Stimulated activated effector memory CD8-positive, alpha-beta T cell treated with anti-CD3 and anti-CD28 coated beads, Interleukin-12 subunit alpha, Interleukin-12 subunit beta, amount 100 ng/mL, for 72 hours (primary cell): ENCODE measurements around the gene PSKH1.
A peak's percentile ranks its signal among the peaks of the same experiment; 100 is the strongest.
"Not testable (repeated sequence)": the region's sequence is repeated elsewhere in the genome, so short reads cannot be mapped to it uniquely, and the experiment has no call there.

Experiments
- ATAC-seq: fragments of 150-1000 bp; cut with Tn5 transposase; 2 replicates; pipeline ENCODE4 v1.10.0; 2021
- DNase-seq, 2 donors: peaks; one replicate each; pipeline ENCODE4 v3.0.0; 2021 to 2022; ENCODE audit warnings: low spot score in 2 of 2
- H3K27ac Mint-ChIP-seq: one replicate; pipeline ENCODE4 v1.8.0; 2022; ENCODE audit warnings: mild to moderate bottlenecking, mixed read lengths
- H3K36me3 Mint-ChIP-seq: one replicate; pipeline ENCODE4 v1.8.0; 2022; ENCODE audit warnings: mild to moderate bottlenecking, mixed read lengths
- H3K4me1 Mint-ChIP-seq: one replicate; pipeline ENCODE4 v1.8.0; 2022; ENCODE audit warnings: mixed read lengths
- H3K4me3 Mint-ChIP-seq: one replicate; pipeline ENCODE4 v1.8.0; 2022; ENCODE audit warnings: mild to moderate bottlenecking, mixed read lengths
- H3K9me3 Mint-ChIP-seq: one replicate; pipeline ENCODE4 v1.8.0; 2022; ENCODE audit warnings: mixed read lengths

The PSKH1 gene

DNA sequence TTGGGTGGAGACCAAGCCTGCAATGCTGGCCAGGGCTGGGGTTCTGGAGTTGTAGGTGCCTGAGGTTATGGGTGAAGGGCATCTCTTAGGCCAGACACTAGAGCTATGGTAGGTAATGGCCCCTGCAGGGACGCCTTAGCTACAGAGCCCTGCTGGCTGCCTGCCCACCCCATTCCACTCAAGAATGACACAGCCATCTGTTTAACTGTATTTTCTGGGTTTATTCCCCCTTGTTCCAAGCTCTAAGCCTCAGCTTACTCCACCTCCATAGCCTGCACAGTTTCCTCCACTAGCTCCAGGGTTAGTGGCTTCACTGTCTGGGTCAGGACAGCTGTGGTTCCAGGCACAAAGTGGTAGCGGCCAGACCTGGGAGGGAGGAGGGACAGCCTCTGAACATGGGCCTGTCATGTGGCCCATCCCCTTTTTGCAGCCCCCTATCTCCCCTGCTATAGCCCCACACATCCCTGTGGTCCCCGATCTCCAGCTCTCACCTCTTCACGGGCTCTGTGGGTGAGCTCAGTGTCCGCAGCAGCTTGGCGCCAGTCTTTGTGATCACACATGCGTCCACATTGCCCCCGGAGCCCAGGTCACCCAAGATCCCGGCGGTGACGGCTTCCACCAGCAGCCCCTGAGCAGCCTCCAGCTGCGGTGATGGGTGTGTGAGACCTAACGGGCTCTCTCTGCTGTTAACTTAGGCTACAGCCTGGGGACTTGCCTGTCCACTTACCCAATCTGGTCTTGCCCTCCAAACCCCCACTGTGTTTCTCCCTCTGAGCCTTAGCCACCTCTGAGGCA, 41.4 kb downstream of the PSKH1 start:
- H3K9me3 Mint-ChIP-seq, result no peaks in the 10 kb centered on the region
- ATAC-seq (no peak), DNase-seq (no peak)
- H3K36me3 Mint-ChIP-seq, result peaks cover 89% of the 10 kb centered on the region
- peak overlapping the region; percentile 100 for H3K4me3 Mint-ChIP-seq
- H3K27ac Mint-ChIP-seq, result peak overlapping the region; percentile 100
- H3K4me1 Mint-ChIP-seq, result peaks cover 33% of the 10 kb centered on the region

DNA sequence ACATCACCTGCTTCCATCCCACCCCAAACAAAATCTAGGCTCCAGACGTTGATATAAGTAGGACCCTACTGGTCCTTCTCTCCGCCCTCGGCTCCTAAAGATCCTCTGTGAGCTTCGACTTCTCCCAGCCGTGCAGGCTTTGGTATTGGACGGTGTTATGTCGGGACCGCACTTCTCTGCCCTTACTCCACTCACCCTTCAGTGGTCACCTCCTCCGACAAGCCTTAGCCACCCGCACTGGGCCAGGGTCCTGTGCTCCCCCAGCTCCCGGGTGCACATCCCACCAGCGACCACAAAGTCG, 42.0 kb downstream of the PSKH1 start:
- ATAC-seq (no peak), DNase-seq (no peak)
- Mint-ChIP-seq H3K27ac (peak overlapping the region; percentile 100), H3K4me1 (peaks cover 38% of the 10 kb centered on the region), H3K36me3 (peaks cover 86% of the 10 kb centered on the region), H3K4me3 (peak overlapping the region; percentile 100), H3K9me3 (no peaks in the 10 kb centered on the region)

DNA sequence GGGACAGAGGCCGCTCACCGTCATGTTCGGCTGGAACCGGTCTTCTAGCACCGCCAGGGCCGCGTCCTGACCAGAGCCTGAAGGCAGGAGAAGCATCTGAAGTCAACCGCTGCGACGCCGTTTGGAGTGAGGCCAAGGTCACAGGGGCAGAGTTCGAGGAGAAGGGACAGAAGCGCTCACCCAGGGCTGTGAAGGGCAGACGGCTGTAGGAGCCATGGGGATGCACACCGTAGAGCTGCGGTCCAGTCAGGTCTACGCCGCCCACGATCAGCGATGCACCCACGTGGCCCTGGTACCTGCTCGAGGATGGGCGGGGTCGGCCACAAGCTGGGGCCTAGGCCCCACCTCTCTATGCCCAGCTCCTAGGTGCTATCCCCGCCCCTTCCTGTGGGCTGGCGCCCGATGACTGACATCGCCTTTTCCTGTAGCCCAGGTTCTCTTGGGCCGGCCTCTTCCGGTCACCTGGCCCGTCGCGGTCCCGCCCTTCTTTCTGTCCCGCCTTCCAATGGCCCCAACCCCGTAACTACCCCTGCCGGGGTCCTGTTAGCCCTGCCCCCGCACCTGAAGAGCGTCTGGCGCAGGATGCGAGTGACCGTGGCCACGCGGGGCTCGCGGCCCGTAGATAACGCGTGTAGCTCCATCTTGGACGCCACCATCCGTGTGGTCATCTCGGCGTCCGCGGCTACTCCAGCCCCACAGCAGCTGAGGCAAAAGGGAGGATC, 42.5 kb downstream of the PSKH1 start:
- DNase-seq (peak; percentile 72 to 92), ATAC-seq (peak; percentile 95)
- H3K36me3 Mint-ChIP-seq, result peaks cover 82% of the 10 kb centered on the region
- no peaks in the 10 kb centered on the region for H3K9me3 Mint-ChIP-seq
- peaks cover 42% of the 10 kb centered on the region for H3K4me1 Mint-ChIP-seq
- peak overlapping the region; percentile 100 for H3K4me3 Mint-ChIP-seq
- peak overlapping the region; percentile 100 for H3K27ac Mint-ChIP-seq

DNA sequence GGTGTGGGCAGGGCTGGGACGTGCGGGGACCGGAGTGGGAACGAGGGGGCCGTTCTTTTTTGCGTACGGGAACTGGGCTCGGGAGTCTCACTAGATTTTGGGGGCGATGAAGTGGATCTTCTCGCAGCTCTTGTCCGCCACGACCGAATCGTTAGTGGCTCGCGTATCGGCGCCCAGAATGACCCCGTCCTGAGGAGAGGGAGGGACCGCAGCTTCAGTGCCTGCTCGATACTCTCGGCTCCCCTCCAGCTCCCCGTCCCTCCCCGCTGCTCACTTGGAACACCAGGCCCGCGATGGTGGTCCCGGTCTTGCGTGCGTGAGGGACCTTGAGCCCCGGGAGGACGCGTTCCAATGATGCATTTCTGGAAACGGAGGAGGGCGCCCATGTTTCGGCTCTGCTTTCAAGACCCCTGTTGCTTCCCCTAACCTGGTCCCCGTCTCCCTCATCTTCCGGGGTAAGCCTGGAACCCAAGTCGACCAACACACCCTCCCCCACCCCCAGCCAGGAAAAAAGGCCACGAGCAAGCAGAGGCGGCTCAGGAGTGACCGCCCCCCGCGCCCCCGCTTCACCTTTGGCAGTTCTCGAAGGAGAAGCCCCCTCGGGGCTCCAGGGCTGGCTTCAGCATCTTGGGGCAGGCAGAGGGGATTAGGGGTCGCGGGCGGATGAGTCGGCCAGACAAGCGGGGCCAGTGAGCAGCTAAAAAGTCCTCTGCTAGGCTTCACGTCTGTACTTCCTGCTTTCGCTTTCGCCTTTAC, 43.2 kb downstream of the PSKH1 start, which contains the start of gene PSMB10:
Gene PSMB10, minus strand, starts transcription at position 727 of the 756 bp plus-strand sequence. Its CDS starts 101 bp downstream, at position 626.
- Mint-ChIP-seq H3K4me3 (peak within 1 kb of the TSS; percentile 100), H3K9me3 (no peaks in the 10 kb centered on the region), H3K27ac (peak within 1 kb of the TSS; percentile 100), H3K4me1 (peaks cover 42% of the 10 kb centered on the region), H3K36me3 (peaks cover 78% of the 10 kb centered on the region)
- peak; percentile 2 for ATAC-seq
- DNase-seq, result peak; percentile 52 to 89

DNA sequence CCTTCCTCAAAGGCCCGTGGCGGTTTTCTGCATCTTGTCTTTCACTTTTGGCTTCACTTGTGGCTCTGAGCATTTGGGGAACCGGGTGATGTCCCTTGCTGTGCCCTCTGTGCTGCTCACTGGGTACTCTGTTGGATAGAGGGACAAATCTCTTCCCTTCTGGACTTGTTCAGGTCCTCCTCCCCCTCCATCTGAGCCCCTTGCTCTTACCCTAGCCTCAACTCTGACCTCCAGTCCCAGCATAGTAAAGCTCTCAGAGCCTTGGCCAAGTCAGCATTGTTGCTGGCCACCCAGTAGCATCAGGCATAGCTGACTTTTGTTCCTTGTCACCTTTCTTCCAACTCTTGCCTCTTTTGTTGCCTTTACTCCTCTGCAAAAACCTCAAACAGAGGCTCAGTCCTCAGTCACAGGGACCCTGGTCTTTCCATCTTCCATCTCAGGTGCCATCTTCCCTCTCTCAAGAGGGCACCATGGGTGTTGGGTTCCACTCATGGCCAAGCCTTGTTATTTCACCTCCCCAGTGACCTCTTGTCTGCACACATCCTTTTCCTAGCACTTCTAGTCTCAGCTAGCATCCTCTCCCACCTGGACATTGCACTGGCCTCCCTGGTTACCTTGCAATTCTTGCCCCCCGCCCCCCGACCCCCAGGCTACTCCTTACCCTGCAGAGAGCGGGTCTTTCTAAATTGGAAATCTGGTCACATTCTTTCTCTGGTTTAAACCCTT, 44.0 kb downstream of the PSKH1 start:
- Mint-ChIP-seq H3K36me3 (peaks cover 72% of the 10 kb centered on the region), H3K27ac (peak overlapping the region; percentile 100), H3K4me1 (peaks cover 49% of the 10 kb centered on the region), H3K9me3 (no peaks in the 10 kb centered on the region), H3K4me3 (peak overlapping the region; percentile 100)
- ATAC-seq (peak; percentile 69), DNase-seq (no peak)

DNA sequence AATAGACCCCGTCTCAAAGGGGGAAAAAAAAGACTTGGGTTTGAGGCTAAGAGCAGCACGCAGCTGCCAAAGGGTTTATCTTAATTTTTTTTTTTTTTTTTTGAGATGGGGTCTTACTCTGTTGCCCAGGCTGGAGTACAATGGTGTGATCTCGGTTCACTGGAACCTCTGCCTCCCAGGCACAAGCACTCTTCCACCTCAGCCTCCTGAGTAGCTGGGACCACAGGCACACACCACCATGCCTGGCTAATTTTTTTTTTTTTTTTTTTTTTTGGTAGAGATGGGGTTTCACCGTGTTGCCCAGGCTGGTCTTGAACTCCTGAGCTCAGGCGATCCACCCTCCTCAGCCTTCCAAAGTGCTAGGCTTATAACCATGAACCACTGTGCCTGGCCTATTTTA, 44.7 kb downstream of the PSKH1 start:
- not testable (repeated sequence) for ATAC-seq

DNA sequence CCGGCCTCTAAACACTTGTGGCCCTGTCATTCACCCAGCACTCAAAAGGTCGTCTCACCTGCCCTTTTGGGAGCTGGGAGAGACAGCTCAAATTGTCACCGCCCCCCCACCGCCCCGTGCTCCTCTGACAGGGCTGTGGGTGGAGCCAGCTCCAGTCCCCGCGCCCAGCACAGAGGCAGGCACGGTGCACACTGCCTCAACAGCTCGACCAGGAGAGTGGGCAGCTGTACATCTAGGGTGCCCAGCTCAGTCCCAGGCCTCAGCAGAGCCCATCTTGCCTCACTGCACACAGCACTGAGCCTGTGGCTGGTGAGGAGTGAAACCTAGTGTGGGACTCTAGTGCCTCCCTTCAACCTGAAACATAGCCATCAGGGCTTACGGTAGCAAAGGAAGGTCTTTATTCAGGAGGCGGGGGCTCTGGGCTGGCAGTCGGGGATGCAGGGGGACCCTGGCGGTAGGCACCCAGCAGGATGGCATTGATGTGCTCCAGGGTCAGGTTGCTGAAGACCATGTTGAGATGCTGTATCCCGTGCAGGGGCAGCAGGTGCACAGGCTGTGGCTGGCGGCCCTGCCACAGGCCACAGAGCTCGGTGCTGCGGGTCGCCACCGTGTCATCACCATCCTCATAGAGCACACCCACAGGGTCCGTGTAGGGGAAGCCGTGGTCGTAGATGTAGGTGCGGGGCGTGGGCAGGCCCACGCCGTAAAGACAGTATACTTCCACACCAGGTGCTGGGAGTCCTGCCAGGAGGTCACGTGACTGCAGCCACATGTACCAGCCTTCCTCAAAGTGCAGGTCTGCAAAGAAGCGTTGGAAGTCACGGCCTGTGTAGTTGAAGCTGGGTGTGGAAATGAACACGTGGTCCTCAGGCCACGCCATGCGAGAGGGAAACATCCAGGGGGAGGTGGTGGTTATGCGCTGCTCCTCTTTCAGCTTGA, 46.7 kb downstream of the PSKH1 start:
- DNase-seq, result no peak
- Mint-ChIP-seq H3K36me3 (peaks cover 54% of the 10 kb centered on the region), H3K4me3 (no peak overlapping the region), H3K4me1 (peaks cover 43% of the 10 kb centered on the region), H3K27ac (peak overlapping the region; percentile 83), H3K9me3 (no peaks in the 10 kb centered on the region)
- no peak for ATAC-seq

More for the DNA sequence above, 44.7 kb downstream of the PSKH1 start:
- DNase-seq, H3K9me3 Mint-ChIP-seq: not testable (repeated sequence)
- Mint-ChIP-seq H3K4me1 (peaks cover 53% of the 10 kb centered on the region), H3K4me3 (peak overlapping the region; percentile 100), H3K27ac (peak overlapping the region; percentile 100), H3K36me3 (peaks cover 69% of the 10 kb centered on the region)

DNA sequence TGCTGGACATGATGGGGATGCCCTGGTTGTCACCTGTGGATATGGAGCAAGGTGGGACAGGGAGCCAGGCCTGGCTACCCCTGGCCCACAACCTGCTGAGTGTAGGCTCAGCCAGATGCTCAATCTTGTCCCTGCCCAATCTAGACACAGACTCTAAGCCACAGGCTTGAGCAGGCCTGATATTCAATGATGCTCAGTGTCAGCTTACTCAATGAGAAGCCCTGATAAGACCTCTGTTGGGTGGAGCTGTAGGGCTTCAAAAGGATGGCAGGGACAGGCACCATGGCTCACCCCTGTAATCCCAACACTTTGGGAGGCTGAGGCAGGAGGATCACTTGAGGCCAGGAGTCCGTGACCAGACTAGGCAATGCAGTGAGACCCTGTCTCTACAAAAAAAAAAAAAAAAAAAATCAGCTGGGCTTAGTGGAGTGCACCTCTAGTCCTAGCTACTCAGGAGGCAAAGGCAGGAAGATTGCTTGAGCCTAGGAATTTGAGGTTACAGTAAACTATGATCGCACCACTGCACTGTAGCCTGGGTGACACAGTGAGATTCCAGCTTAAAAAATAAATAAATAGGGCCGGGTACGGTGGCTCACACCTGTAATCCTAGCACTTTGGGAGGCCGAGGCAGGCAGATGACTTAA, 47.5 kb downstream of the PSKH1 start:
- Mint-ChIP-seq H3K36me3 (peaks cover 52% of the 10 kb centered on the region), H3K9me3 (no peaks in the 10 kb centered on the region), H3K4me1 (peaks cover 35% of the 10 kb centered on the region), H3K27ac (peak overlapping the region; percentile 83), H3K4me3 (no peak overlapping the region)
- DNase-seq, result no peak
- no peak for ATAC-seq

DNA sequence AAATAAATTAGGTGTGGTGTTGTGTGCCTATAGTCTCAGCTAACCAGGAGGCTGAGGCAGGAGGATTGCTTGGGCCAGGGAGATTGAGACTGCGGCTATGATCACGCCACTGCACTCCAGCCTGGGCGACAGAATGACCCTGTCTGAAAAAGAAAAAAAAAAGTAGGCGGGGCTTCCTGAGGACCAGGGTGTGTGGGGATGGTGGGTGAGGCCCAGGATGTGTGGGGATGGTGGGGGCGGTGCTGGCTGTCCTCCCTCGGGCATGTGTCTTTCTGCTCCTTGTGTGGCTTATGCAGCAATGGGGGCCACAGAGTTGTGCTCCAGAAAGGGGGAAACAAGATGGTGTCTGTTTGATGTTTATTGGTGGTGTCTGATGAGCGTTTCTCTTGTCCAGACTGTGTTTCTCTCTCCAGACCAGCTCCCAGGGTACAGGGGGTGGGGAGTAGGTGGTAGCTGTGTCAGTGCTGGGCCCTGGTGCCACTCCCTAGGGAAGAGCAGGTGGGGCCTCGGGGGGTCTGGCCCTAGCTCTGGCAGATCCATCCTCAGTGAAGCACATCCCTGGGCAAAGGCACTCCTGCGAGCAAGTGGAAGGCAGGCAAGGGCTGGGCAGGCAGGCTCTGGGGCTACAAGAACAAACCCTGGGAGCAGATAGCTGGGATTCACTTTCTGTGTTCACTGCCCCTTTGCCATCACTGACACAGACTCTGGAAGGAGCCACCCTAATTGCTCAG, 48.6 kb downstream of the PSKH1 start:
- Mint-ChIP-seq H3K36me3 (peaks cover 51% of the 10 kb centered on the region), H3K4me1 (peaks cover 29% of the 10 kb centered on the region), H3K9me3 (no peaks in the 10 kb centered on the region), H3K27ac (peak overlapping the region; percentile 83), H3K4me3 (no peak overlapping the region)
- ATAC-seq, result no peak
- DNase-seq, result no peak

DNA sequence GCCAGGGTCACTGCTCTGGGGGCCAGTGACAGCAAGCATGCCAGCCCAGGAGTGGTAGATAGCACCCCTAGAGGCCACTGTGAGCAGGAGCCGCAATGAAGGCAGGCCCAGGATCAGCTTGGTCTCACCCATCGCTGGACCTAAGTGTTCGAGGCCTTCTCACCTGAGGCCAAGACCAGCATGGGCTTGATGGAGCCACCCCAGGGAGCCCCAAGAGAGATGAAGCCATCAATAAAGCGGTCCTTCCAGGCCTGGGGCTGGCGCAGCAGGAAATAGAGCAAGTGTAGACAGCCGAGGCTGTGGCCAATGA, 49.1 kb downstream of the PSKH1 start:
- no peak for DNase-seq
- peak overlapping the region; percentile 83 for H3K27ac Mint-ChIP-seq

DNA sequence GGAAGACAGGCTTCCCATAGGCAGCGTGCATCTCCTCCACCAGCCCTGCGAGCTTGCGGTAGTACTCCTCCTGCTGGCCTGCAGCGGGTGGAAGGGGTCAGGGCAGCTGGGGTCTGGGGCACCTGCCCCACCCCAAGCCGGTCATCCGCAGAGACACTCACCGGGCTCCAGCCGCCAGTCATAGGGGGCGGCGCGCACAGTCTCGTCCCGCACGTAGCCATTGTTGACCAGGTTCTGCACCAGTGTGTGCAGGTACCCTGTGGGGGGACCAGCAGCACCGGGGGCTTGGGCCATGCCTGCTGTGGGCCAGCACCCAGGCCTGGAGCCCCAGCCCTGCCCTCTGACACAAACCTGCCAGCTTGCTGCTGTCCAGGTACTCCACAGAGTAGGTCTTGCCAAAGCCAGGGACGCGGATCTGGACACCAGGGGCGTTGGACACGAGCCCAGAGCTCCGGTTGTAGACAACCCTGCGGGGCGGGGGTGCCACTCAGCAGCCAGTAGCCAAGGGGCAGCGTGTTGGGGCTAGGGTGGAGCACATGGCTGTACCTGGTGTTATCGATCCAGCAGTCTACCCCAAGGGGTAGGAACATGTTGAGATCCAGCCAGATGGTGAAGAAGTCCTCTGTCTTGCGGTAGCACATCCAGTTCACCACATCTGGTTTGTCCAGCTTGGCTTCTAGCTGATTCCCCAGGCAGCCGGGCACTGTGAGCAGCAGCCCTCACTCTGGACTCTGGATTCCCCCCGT, 49.6 kb downstream of the PSKH1 start:
- peak overlapping the region; percentile 83 for H3K27ac Mint-ChIP-seq
- no peak for DNase-seq

More for the DNA sequence above, 49.1 kb downstream of the PSKH1 start:
- no peak overlapping the region for H3K4me3 Mint-ChIP-seq
- peaks cover 24% of the 10 kb centered on the region for H3K4me1 Mint-ChIP-seq
- no peaks in the 10 kb centered on the region for H3K9me3 Mint-ChIP-seq
- ATAC-seq, result peak; percentile 54
- H3K36me3 Mint-ChIP-seq, result peaks cover 47% of the 10 kb centered on the region

DNA sequence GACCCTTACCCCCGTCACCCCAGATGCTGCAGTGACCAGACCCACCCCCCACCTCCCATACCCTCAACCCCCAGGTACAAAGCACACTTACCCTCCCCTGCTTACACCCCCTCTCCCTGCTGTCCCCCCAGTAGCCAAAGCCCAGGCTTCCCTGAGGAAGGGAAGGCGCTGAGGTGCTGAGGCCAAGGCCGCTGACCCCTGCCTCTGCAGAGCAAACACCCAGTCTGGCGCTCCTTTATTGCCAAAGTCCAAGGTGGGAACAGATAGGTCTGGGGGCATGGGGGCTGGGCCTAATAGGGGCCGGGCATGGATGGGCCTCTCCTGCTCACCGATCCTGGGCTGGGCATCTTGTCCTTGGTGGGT, 50.2 kb downstream of the PSKH1 start:
- Mint-ChIP-seq H3K36me3 (peaks cover 37% of the 10 kb centered on the region), H3K4me3 (no peak overlapping the region), H3K9me3 (no peaks in the 10 kb centered on the region), H3K4me1 (peaks cover 20% of the 10 kb centered on the region), H3K27ac (no peak overlapping the region)
- no peak for ATAC-seq
- no peak for DNase-seq

More for the DNA sequence above, 49.6 kb downstream of the PSKH1 start:
- ATAC-seq, result no peak
- peaks cover 41% of the 10 kb centered on the region for H3K36me3 Mint-ChIP-seq
- no peaks in the 10 kb centered on the region for H3K9me3 Mint-ChIP-seq
- H3K4me3 Mint-ChIP-seq, result no peak overlapping the region
- peaks cover 20% of the 10 kb centered on the region for H3K4me1 Mint-ChIP-seq
